ENCODE measurements around the gene LLGL2. TPM values are rescaled to one million over a fixed set of nuclear protein-coding genes. Genes with fewer than 3 reads are reported as not detected.
A peak's percentile ranks its signal among the peaks of the same experiment; 100 is the strongest.
"Not testable (repeated sequence)": the region's sequence is repeated elsewhere in the genome, so short reads cannot be mapped to it uniquely, and the experiment has no call there.

The LLGL2 gene, protein sequence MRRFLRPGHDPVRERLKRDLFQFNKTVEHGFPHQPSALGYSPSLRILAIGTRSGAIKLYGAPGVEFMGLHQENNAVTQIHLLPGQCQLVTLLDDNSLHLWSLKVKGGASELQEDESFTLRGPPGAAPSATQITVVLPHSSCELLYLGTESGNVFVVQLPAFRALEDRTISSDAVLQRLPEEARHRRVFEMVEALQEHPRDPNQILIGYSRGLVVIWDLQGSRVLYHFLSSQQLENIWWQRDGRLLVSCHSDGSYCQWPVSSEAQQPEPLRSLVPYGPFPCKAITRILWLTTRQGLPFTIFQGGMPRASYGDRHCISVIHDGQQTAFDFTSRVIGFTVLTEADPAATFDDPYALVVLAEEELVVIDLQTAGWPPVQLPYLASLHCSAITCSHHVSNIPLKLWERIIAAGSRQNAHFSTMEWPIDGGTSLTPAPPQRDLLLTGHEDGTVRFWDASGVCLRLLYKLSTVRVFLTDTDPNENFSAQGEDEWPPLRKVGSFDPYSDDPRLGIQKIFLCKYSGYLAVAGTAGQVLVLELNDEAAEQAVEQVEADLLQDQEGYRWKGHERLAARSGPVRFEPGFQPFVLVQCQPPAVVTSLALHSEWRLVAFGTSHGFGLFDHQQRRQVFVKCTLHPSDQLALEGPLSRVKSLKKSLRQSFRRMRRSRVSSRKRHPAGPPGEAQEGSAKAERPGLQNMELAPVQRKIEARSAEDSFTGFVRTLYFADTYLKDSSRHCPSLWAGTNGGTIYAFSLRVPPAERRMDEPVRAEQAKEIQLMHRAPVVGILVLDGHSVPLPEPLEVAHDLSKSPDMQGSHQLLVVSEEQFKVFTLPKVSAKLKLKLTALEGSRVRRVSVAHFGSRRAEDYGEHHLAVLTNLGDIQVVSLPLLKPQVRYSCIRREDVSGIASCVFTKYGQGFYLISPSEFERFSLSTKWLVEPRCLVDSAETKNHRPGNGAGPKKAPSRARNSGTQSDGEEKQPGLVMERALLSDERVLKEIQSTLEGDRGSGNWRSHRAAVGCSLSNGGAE
- total RNA-seq (28.1 and 40.3 TPM in 2 replicates), polyA plus RNA-seq (35.2 and 45.5 TPM in 2 replicates)

DNA sequence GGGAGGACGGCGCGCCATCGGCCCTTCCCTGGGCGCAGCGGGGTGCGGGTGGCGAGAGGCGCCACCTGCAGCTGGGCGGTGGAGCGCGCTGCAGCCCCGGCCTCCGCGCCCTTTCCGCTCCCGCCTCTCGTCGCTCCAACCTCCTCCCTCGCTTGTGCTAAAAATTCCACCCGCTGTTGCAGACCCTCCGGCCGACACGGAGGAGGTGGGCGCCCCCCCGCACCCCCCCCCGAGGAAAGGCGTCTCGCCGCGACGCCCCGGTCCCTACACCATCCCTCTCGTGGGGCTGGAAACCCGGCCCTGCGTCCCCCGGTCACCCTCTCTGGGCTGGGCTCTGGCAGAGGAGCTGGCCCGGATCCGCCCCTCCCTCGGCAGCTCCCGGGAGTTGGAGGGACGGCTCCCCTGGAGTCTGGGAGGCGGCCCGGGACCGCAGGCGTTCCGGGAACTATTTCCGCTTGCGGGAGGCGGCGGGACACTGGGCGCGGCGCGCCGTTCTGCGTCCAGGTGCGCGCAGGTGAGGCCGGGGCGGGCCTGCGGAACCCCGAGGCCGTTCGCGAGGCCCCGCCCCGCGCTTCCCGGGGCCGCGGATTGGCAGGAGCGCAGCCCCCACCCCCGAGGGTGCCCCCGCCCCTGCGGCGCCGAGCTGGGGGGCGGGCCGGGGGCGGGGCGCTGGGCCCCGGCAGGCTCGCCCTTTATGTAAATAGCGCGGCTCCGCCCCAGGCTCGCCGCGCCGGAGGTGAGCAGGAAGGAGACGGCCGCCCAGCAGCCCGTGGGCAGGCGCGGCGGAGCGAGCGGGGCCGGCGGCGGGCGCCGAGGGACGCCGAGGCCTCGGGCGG, at the start of gene LLGL2:
Gene LLGL2 (plus strand): TSS at position 728 of the 836 bp plus-strand sequence. CDS start 17,730 bp downstream, outside the sequence.
- H3K27ac ChIP-seq, result no peak within 1 kb of the TSS
- H3K9me3 ChIP-seq (ENCODE audit: low read depth), result no peaks in the 10 kb centered on the region
- H3K4me3 ChIP-seq, result peak within 1 kb of the TSS; percentile 83
- TF ChIP-seq, protein P1, sequence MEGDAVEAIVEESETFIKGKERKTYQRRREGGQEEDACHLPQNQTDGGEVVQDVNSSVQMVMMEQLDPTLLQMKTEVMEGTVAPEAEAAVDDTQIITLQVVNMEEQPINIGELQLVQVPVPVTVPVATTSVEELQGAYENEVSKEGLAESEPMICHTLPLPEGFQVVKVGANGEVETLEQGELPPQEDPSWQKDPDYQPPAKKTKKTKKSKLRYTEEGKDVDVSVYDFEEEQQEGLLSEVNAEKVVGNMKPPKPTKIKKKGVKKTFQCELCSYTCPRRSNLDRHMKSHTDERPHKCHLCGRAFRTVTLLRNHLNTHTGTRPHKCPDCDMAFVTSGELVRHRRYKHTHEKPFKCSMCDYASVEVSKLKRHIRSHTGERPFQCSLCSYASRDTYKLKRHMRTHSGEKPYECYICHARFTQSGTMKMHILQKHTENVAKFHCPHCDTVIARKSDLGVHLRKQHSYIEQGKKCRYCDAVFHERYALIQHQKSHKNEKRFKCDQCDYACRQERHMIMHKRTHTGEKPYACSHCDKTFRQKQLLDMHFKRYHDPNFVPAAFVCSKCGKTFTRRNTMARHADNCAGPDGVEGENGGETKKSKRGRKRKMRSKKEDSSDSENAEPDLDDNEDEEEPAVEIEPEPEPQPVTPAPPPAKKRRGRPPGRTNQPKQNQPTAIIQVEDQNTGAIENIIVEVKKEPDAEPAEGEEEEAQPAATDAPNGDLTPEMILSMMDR (IDR thresholded peaks at IDR 0.05; ENCODE audit: low read depth, low read length), result peak; percentile 36
- no peaks in the 10 kb centered on the region for H3K4me1 ChIP-seq (ENCODE audit: low read depth)
- peaks cover 9% of the 10 kb centered on the region for H3K36me3 ChIP-seq
- H3K27me3 ChIP-seq, result peaks cover 15% of the 10 kb centered on the region
- peak; percentile 60 to 93 for DNase-seq (ENCODE audit: low read depth in 1 of 2, low spot score in 1 of 2)

DNA sequence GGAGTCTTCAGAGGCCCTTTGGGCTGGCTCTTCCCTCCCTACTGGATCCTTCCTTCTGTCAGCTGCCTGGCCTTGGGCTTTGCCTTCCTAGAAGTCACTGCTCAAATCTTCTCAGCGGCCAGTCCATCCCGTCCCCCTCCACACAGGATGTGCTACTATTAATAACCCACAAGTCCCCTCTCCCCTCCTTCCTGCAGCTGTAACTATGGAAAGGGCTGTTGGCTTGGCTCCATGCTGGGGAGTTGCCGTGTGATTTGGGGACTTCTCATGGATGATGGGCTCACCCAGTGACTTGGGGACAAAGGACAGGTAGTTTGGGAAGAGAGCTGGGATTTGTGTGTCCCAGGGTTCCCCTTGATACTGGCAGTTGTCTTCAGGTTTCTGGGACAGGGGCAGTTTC, 49.6 kb upstream of the LLGL2 start:
- Histone ChIP-seq H3K27ac (peak overlapping the region; percentile 89), H3K27me3 (no peaks in the 10 kb centered on the region), H3K4me3 (no peak overlapping the region), H3K9me3 (ENCODE audit: low read depth) (no peaks in the 10 kb centered on the region), H3K4me1 (ENCODE audit: low read depth) (peaks cover 43% of the 10 kb centered on the region), H3K36me3 (no peaks in the 10 kb centered on the region)
- TF ChIP-seq, protein P1 (IDR thresholded peaks at IDR 0.05; ENCODE audit: low read depth, low read length), result no peak
- peak; percentile 58 to 62 for DNase-seq (ENCODE audit: low read depth in 1 of 2, low spot score in 1 of 2)

DNA sequence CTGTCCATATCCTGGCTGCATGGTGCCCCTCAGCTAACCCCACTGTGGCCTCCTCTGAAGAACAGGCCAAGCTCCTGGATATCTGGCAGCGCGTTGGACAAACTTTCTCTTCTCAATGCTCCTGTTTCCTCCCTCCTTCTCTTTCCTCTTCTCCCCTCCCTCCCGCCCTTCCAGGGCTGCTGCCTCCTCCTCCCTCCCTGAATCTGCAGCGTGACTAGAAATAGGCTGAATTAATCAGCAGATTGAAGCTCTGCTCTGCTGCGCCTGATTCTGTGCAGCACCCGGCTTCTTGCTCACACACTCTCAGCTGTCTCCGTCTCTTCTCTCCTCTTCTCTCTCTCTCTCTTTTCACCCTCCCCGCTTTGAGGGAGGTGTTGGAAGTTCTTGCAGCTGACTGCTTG, 49.2 kb upstream of the LLGL2 start:
- Histone ChIP-seq H3K27me3 (no peaks in the 10 kb centered on the region), H3K4me3 (no peak overlapping the region), H3K36me3 (no peaks in the 10 kb centered on the region), H3K27ac (peak overlapping the region; percentile 89), H3K4me1 (ENCODE audit: low read depth) (peaks cover 43% of the 10 kb centered on the region), H3K9me3 (ENCODE audit: low read depth) (no peaks in the 10 kb centered on the region)
- TF ChIP-seq, protein P1 (IDR thresholded peaks at IDR 0.05; ENCODE audit: low read depth, low read length), result no peak
- DNase-seq (ENCODE audit: low read depth in 1 of 2, low spot score in 1 of 2), result peak; percentile 43 to 68

DNA sequence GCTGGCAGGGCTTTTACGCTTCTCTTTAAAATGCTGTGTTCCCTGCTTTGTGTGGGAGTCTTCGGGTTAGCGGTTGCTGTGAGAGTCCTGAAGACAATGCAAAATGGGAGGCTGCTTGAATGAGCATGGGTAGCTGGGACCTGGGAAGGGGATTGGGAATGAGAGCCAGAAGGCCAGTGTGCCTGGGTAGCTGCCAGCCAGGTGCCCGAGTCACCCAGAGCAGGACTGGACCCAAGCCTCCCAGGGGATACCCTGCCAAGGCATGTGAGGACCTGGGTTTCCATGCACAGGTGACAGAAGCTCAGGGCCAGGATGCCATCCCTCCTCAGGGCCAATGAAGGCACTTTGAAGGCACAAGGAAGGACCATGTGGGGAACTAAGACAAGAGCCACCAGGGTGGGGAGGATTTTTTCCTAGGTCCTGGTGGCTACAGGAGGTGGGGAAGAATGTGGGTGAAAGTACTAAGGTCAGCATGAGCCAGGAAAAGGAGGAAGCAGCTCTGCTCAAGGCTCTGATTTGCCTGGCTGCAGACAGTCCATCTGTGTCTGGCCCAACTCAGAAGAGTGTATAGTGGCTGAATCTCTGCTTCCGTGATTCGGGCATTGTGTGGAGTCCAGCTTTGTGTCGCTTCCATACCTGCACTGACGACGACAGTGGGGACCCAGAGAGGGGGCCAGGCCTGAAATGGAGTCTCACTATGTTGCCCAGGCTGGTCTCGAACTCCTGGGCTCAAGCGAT, 48.6 kb upstream of the LLGL2 start:
- H3K4me1 ChIP-seq (ENCODE audit: low read depth), result peaks cover 43% of the 10 kb centered on the region
- no peak overlapping the region for H3K4me3 ChIP-seq
- no peaks in the 10 kb centered on the region for H3K9me3 ChIP-seq (ENCODE audit: low read depth)
- H3K27ac ChIP-seq, result peak overlapping the region; percentile 89
- TF ChIP-seq, protein P1 (IDR thresholded peaks at IDR 0.05; ENCODE audit: low read depth, low read length), result no peak
- no peak for DNase-seq (ENCODE audit: low read depth in 1 of 2, low spot score in 1 of 2)
- H3K27me3 ChIP-seq, result no peaks in the 10 kb centered on the region
- no peaks in the 10 kb centered on the region for H3K36me3 ChIP-seq

DNA sequence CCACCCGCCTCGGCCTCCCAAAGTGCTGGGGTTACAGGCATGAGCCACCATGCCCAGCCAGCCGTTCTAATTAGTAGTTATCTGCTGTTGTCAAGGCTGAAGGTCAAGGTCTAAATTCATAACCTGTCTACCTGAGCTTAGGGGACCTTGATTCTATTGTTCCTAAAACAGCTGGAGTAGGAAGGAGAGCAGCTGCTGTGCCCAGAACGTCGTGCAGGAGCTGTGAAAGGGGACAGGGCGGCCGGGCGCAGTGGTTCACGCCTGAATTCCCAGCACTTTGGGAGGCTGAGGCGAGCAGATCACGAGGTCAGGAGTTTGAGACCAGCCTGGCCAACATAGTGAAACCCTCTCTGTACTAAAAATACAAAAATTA, 48.0 kb upstream of the LLGL2 start:
- not testable (repeated sequence) for DNase-seq (ENCODE audit: low read depth in 1 of 2, low spot score in 1 of 2); H3K36me3 ChIP-seq; H3K4me3 ChIP-seq; H3K9me3 ChIP-seq (ENCODE audit: low read depth); H3K27me3 ChIP-seq
- Histone ChIP-seq H3K27ac (peak overlapping the region; percentile 89), H3K4me1 (ENCODE audit: low read depth) (peaks cover 43% of the 10 kb centered on the region)

Data from cardiac muscle cell (in vitro differentiated cells and primary cell).